GM18505 (cell line): ENCODE results near the gene STRAP.
"Not testable (repeated sequence)": the region's sequence is repeated elsewhere in the genome, so short reads cannot be mapped to it uniquely, and the experiment has no call there.

Source experiments
- ATAC-seq: cut with Tn5 transposase; IDR thresholded peaks from one replicate; pipeline ENCODE4 v1.9.1; 2021; ENCODE audit not compliant: unreplicated experiment
- POLR2A ChIP-seq: IDR thresholded peaks from 4 replicates; pipeline ENCODE4 v1.6.1; 2011; ENCODE audit warnings: borderline replicate concordance; ENCODE audit not compliant: insufficient read depth, insufficient read length; ENCODE audit errors: extremely low read depth

STRAP gene

GRCh38 chr12:15886372-15887042 is 4.3 kb downstream of the STRAP start:
- no peak for ATAC-seq
- TF ChIP-seq POLR2A, result no peak

DNA sequence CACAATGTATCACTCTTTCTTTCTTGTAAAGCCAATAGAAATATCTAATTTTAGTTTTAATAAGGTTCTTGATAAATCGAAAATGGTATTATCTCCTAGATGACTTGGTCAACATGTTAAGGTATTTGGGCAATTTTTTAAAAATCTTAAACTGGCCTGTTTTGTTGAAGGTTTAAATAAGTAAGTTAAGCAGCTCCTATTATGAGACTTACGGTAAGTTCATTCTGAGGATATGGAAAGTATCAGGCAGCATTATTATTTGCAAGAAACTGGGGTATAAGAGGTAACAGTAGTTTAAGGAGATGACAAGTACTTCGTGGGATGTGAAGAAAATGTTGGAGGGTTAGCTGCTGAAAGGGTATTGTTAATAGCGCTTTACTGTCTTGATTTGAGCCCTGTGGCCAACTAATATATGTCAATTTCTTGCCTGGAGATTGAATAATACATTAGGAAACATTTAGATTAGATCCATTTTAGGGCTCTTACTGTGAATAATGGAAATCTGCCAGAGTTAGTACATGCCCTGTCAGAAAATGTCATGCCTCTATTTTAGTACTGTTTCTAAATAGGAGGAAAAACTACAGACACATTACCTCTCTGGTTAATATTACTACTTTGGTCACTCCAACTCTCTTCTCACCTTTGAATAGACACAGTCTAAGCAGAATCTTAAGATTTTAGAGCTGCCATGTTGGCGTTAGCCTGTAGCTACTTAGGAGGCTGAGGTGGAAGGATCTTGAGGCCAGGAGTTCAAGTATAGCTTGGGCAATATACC is 5.0 kb downstream of the STRAP start:
- TF ChIP-seq POLR2A, result no peak
- no peak for ATAC-seq

GRCh38 chr12:15892645-15893259 is 10.6 kb downstream of the STRAP start:
- ATAC-seq, result no peak
- TF ChIP-seq POLR2A, result no peak

- ATAC-seq, result no peak
- TF ChIP-seq POLR2A, result no peak
Observed at GRCh38 chr12:15893260-15893659, 11.1 kb downstream of the STRAP start.

GRCh38 chr12:15896867-15897266 is 14.7 kb downstream of the STRAP start:
- no peak for TF ChIP-seq POLR2A
- ATAC-seq, result no peak

DNA sequence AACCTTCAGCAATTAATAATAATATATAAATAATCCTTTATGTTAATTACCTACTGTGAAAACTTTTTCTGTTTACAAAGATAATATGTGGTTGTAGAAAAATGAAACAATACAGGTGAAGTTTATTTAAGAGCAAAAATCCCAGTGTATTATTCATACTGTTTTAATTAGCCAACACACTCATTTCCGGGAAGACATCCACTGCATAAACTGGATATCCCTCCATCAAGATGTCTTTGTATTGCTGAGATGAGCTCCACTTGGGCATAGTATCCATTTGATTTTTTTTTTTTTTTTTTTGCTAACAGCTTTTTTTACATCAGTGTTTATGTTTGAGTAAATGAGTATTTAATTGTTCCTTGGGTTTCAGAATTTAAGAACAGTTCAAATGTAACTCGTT is 15.2 kb downstream of the STRAP start:
- no peak for TF ChIP-seq POLR2A
- ATAC-seq, result no peak

DNA sequence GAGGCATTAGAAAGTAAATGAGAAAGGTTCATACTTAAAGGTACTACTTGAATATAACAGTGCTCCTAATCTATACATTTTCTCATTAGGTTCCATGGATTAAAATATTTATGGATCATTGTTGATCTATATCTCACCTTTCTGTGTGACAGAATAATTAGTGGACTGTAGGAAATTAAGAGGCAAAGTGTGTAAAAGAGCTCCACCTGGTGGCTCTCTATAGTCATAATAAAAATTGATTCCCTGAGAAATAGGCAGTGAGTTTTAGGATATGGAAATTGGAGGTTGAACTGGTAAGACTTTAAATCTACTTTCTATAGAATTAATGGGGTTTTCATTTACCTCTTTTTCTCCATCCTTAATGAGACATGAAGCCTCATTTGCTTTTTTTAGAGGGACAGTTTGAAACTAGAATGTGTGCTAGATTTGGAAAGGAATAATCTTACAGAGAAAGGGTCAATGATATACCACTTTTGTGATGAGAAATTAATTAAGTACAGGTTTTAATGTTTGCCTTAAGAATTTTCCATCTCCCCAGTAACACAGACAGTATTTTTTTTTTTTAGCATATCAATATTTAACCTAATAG is 17.2 kb downstream of the STRAP start:
- ATAC-seq, result no peak
- no peak for TF ChIP-seq POLR2A

DNA sequence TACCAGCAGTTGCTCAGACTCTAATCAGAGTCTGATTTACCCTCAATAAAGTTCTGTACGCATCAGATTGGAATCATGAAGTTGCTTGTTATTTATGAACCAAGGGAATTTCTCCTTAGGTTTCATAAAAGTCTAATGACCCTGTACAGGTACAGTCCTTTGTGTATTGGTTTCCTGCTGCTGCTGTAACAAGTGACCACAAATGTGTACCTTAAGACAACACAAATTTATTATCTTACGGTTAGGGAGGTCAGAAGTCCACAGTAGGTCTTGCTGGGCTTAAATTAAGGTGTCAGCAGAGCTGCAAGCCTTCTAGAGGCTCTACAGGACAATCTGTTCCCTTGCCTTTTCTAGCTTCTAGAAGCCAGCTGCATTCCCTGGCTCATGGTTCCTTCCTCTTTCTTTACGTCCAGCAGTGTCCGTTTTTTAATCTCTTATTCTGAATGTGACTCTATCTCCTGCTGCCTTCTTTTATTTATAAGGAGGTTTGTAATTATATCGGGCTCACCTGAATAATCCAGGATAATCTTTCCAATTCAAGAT is 22.3 kb downstream of the STRAP start:
- ATAC-seq, result no peak
- TF ChIP-seq POLR2A, result no peak

DNA sequence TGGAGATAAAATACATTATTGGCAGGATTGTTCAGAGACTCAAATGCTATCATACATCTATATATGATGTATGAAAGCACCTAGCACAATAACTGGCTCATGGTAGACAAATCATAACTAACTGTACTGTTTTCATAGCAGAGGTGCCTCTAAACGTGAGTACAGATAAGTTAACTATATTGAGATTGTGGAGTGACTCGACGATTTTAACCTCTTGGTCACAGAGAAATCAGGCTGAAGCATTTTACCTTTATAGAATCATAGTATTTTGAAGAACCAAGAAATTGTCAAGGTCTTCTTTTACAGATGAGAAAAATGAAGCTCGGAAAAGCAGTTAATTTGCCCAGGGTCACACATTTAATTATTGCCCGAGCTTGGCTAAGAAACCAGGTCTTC is 28.3 kb downstream of the STRAP start:
- ATAC-seq, result no peak
- TF ChIP-seq POLR2A, result no peak

DNA sequence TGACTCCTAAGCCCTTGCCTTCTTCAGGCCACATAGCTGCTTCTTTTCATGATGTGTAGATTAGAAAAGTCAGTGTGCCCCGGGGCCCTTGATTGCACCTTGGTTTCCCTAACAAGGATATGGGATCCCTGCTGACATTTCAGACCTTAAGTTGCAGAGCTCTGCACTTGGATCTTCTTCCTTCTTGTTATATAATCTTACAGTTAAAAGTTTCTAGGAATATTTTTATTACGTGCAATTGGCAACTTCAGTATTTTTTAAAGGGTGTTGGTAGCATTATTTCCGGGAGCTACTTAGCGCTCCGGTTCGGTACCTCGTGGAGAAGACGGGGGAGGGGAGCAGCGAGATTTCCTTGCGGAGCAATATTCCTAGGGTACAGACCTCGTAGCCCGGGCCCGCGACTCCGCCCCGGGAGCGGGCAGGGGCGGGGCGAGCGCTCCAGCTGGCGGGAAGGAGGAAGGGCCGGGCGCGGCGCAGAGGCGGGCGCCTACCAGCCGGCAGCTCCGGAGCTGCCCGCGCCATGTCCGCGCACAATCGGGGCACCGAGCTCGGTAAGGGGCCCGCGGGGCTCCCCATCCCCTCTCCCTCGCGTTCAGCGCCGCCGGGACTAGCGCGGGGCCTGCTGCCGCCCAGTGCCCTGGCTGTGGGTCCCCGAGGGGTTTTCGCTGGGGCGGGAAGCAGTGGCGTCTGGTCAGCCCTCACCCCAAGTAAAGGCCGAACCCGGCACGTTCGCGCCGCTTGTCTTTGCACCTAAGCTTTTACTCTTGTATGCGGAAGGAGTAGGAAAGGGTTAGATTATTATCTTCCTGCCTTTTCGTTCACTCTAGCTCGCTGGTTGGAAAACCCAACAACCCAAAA is 28.9 kb downstream of the STRAP start, which contains the start of gene DERA:
Gene DERA, plus strand, starts transcription at position 469 of the 858 bp plus-strand sequence. Its CDS starts 52 bp downstream, at position 521.
- TF ChIP-seq POLR2A, result peak; percentile 84
- ATAC-seq, result peak; percentile 97

DNA sequence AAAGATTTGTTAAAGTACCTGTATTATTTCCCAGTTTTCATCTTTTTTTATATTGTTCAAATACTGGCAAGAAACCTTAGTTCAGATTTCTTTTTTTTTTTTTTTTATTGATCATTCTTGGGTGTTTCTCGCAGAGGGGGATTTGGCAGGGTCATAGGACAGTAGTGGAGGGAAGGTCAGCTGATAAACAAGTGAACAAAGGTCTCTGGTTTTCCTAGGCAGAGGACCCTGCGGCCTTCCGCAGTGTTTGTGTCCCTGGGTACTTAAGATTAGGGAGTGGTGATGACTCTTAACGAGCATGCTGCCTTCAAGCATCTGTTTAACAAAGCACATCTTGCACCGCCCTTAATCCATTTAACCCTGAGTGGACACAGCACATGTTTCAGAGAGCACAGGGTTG is 29.7 kb downstream of the STRAP start:
- ATAC-seq, result not testable (repeated sequence)

GRCh38 chr12:15914131-15914530 is 31.9 kb downstream of the STRAP start:
- ATAC-seq, result not testable (repeated sequence)

GRCh38 chr12:15918066-15918465 is 35.9 kb downstream of the STRAP start:
- ATAC-seq, result no peak
- TF ChIP-seq POLR2A, result no peak
